Astrocyte of the cerebellum (primary cell): ENCODE measurements around the gene TGFBR3.

ENCODE experiments used
- DNase-seq: peaks from one replicate; pipeline ENCODE4 v3.0.0-alpha.2; 2011; ENCODE audit warnings: low read depth
- H3K4me3 ChIP-seq: 2 replicates; pipeline ENCODE4 v1.5.1; 2011; ENCODE audit warnings: mild to moderate bottlenecking, low read depth, low read length, moderate library complexity
- in situ Hi-C: cut with HindIII; loops from 2 replicates; pipeline ENCODE4 v1.10.0; 2017; ENCODE audit warnings: low sequenced_read_pairs
- TF ChIP-seq, protein P1 (sequence below): IDR thresholded peaks from 2 replicates; pipeline ENCODE4 v1.5.1; 2012; ENCODE audit warnings: low read length, low read depth, moderate library complexity, mild to moderate bottlenecking; ENCODE audit errors: missing control alignments

The TGFBR3 gene

DNA sequence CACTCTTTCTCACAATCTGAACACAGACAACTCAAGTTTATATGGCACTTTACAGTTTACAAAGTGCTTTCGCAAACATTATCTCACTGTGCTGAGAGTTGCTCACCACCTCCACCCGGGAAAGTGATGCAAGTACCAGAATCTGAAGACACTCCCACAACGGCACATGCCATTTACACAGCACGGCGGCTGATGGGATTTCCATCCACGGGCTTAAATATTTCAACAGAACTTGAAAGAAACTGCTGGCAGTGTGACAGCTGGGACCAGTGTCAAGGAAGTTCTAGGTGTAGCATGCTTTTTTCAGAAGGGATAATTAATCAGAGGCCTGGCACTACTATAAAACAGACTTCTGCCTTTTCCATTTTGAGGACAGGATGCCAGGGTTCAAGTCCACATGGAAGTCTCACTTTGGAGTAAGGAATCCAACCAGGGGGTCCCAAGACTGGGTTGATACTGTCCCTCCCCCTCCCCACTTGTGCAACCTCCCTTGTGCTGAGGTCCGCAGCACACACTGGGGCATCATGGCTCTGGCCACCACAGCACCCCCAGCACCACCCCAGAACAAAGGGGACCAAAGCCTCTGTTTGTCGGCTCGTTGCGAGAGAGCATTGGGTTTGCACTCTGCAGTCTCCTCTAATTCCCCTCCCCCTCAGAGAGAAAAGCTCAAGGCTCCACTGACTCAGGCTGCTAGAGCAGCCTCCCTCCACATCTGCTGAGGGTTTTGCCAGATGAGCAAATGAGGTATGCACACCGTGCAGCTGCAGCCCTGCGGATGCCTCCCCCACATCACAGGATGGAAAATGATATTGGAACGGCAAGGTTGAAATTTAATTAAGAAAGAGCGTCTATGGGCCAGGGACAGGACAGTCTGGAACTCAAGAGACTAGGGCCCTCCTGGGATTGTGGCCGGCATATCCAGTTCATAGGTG, 154.9 kb downstream of the TGFBR3 start:
- in situ Hi-C loops, result no loop called here
- TF ChIP-seq, protein P1, sequence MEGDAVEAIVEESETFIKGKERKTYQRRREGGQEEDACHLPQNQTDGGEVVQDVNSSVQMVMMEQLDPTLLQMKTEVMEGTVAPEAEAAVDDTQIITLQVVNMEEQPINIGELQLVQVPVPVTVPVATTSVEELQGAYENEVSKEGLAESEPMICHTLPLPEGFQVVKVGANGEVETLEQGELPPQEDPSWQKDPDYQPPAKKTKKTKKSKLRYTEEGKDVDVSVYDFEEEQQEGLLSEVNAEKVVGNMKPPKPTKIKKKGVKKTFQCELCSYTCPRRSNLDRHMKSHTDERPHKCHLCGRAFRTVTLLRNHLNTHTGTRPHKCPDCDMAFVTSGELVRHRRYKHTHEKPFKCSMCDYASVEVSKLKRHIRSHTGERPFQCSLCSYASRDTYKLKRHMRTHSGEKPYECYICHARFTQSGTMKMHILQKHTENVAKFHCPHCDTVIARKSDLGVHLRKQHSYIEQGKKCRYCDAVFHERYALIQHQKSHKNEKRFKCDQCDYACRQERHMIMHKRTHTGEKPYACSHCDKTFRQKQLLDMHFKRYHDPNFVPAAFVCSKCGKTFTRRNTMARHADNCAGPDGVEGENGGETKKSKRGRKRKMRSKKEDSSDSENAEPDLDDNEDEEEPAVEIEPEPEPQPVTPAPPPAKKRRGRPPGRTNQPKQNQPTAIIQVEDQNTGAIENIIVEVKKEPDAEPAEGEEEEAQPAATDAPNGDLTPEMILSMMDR, result no peak
- no peak for DNase-seq
- H3K4me3 ChIP-seq, result no peak overlapping the region

- no peak for DNase-seq
- no peak overlapping the region for H3K4me3 ChIP-seq
- in situ Hi-C loops, result no loop called here
- TF ChIP-seq, protein P1, result no peak
These were observed 156.2 kb downstream of the TGFBR3 start for GRCh38 chr1:91729621-91730358.

DNA sequence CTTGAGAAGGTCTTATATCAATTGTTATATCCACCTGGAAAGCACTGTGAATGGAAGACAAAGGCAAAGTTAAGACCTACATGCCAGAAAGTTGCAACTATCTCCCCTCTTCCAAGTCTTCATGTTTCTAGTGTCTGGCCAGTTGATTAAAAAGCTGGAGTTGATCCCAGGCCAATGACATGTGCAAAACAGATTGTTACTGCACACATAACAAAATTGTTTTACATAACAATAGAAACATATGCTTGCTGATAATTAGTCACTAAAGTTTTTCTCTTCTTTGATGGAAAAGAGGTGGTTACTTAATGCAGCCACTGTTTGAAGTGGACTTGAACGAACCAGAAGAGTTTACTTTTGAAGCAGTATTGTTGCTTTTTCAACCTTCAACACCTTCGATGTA, 158.2 kb downstream of the TGFBR3 start:
- TF ChIP-seq, protein P1, result no peak
- no peak overlapping the region for H3K4me3 ChIP-seq
- DNase-seq, result no peak
- in situ Hi-C loops, result no loop called here

GRCh38 chr1:91725989-91726721, 159.8 kb downstream of the TGFBR3 start:
- in situ Hi-C loops, result no loop called here
- TF ChIP-seq, protein P1, result no peak
- no peak overlapping the region for H3K4me3 ChIP-seq
- DNase-seq, result peak; percentile 77

GRCh38 chr1:91725618-91725988, 160.3 kb downstream of the TGFBR3 start:
- H3K4me3 ChIP-seq, result no peak overlapping the region
- no peak for DNase-seq
- in situ Hi-C loops, result no loop called here
- TF ChIP-seq, protein P1, result no peak

- in situ Hi-C loops, result no loop called here
- no peak for DNase-seq
- TF ChIP-seq, protein P1, result no peak
- H3K4me3 ChIP-seq, result no peak overlapping the region
These were observed 161.3 kb downstream of the TGFBR3 start for GRCh38 chr1:91724644-91725043.
